SK-N-SH treated with all-trans-retinoic acid at 6 μM for 48 hours (cell line): ENCODE results near the gene SMARCE1.

Experiments
- ATAC-seq: fragments of 200-7000 bp; cut with Tn5 transposase; 3 replicates; pipeline ENCODE4 v1.9.1; 2020; ENCODE audit warnings: mild to moderate bottlenecking, moderate library complexity
- ARNTL ChIP-seq: fragments of 450-650 bp; formaldehyde crosslinking; IDR thresholded peaks from 2 replicates; pipeline ENCODE4 v1.5.0; 2020; ENCODE audit warnings: low read depth, mild to moderate bottlenecking, moderate library complexity, borderline replicate concordance
- BACH2 ChIP-seq: fragments of 250-450 bp; sonication (Bioruptor Pico); IDR thresholded peaks from 2 replicates; pipeline ENCODE4 v1.9.0; 2021; ENCODE audit warnings: mild to moderate bottlenecking, borderline replicate concordance
- CSDC2 ChIP-seq: fragments of 250-450 bp; sonication (Bioruptor Pico); IDR thresholded peaks from 2 replicates; pipeline ENCODE4 v1.5.0; 2020; ENCODE audit warnings: mild to moderate bottlenecking, moderate library complexity
- CSRNP3 ChIP-seq: fragments of 250-450 bp; sonication (Bioruptor Pico); IDR thresholded peaks from 2 replicates; pipeline ENCODE4 v1.5.1; 2021; ENCODE audit warnings: mild to moderate bottlenecking, moderate library complexity
- ESRRG ChIP-seq: fragments of 250-450 bp; sonication (Bioruptor Pico); IDR thresholded peaks from 2 replicates; pipeline ENCODE4 v1.6.1; 2021; ENCODE audit warnings: mild to moderate bottlenecking
- GLIS3 ChIP-seq: fragments of 250-450 bp; sonication (Bioruptor Pico); IDR thresholded peaks from 2 replicates; pipeline ENCODE4 v1.5.0; 2020; ENCODE audit warnings: mild to moderate bottlenecking, moderate library complexity
- ISL1 ChIP-seq: fragments of 250-450 bp; sonication (Bioruptor Pico); IDR thresholded peaks from 2 replicates; pipeline ENCODE4 v2.1.2; 2022; ENCODE audit warnings: mild to moderate bottlenecking, moderate library complexity
- OSR1 ChIP-seq: fragments of 250-450 bp; sonication (Bioruptor Pico); IDR thresholded peaks from 2 replicates; pipeline ENCODE4 v1.8.0; 2022; ENCODE audit warnings: moderate library complexity, mild to moderate bottlenecking, inconsistent platforms
- POU6F1 ChIP-seq: fragments of 250-450 bp; sonication (Bioruptor Pico); IDR thresholded peaks from 2 replicates; pipeline ENCODE4 v1.8.0; 2021; ENCODE audit warnings: low read depth, mild to moderate bottlenecking, moderate library complexity, borderline replicate concordance
- PPARA ChIP-seq: fragments of 250-450 bp; sonication (Bioruptor Pico); IDR thresholded peaks from 2 replicates; pipeline ENCODE4 v1.5.0; 2020; ENCODE audit warnings: mild to moderate bottlenecking, borderline replicate concordance
- RARB ChIP-seq: fragments of 250-450 bp; sonication (Bioruptor Pico); IDR thresholded peaks from 2 replicates; pipeline ENCODE4 v1.8.0; 2021; ENCODE audit warnings: mild to moderate bottlenecking, moderate library complexity
- SNAI2 ChIP-seq: fragments of 250-450 bp; sonication (Bioruptor Pico); IDR thresholded peaks from 2 replicates; pipeline ENCODE4 v1.5.0; 2020; ENCODE audit warnings: mild to moderate bottlenecking, moderate library complexity
- TCF4 ChIP-seq: fragments of 250-450 bp; sonication (Bioruptor Pico); IDR thresholded peaks from 2 replicates; pipeline ENCODE4 v1.8.0; 2021; ENCODE audit warnings: mild to moderate bottlenecking, moderate library complexity, borderline replicate concordance
- TOX ChIP-seq: fragments of 250-450 bp; sonication (Bioruptor Pico); IDR thresholded peaks from 2 replicates; pipeline ENCODE4 v1.8.0; 2021; ENCODE audit warnings: mild to moderate bottlenecking, moderate library complexity, borderline replicate concordance
- ZC3H10 ChIP-seq: fragments of 250-450 bp; sonication (Bioruptor Pico); IDR thresholded peaks from 2 replicates; pipeline ENCODE4 v1.5.1; 2021; ENCODE audit warnings: mild to moderate bottlenecking, moderate library complexity
- ZFP3 ChIP-seq: fragments of 250-450 bp; sonication (Bioruptor Pico); IDR thresholded peaks from 2 replicates; pipeline ENCODE4 v1.5.0; 2020; ENCODE audit warnings: mild to moderate bottlenecking, moderate library complexity
- ZNF565 ChIP-seq: fragments of 450-650 bp; formaldehyde crosslinking; conservative IDR thresholded peaks from 2 replicates; pipeline ENCODE4 v1.5.0; 2020; ENCODE audit warnings: low read depth, mild to moderate bottlenecking, moderate library complexity
- ZNF70 ChIP-seq: fragments of 450-650 bp; formaldehyde crosslinking; IDR thresholded peaks from 2 replicates; pipeline ENCODE4 v1.5.0; 2020; ENCODE audit warnings: mild to moderate bottlenecking, moderate library complexity
- ZNF8 ChIP-seq: fragments of 450-650 bp; formaldehyde crosslinking; IDR thresholded peaks from 2 replicates; pipeline ENCODE4 v1.5.0; 2020; ENCODE audit warnings: mild to moderate bottlenecking, moderate library complexity
- TF ChIP-seq, protein P1 (sequence below): fragments of 250-450 bp; sonication (Bioruptor Pico); IDR thresholded peaks from 2 replicates; pipeline ENCODE4 v1.5.1; 2020; ENCODE audit warnings: low read depth, mild to moderate bottlenecking, moderate library complexity
- TF ChIP-seq, protein P2 (sequence below): fragments of 250-450 bp; sonication (Bioruptor Pico); IDR thresholded peaks from 2 replicates; pipeline ENCODE4 v1.8.0; 2020; ENCODE audit warnings: mild to moderate bottlenecking, moderate library complexity, borderline replicate concordance

The SMARCE1 gene

GRCh38 chr17:40606548-40607353, 40.9 kb downstream of the SMARCE1 start:
- TF ChIP-seq, protein P1, sequence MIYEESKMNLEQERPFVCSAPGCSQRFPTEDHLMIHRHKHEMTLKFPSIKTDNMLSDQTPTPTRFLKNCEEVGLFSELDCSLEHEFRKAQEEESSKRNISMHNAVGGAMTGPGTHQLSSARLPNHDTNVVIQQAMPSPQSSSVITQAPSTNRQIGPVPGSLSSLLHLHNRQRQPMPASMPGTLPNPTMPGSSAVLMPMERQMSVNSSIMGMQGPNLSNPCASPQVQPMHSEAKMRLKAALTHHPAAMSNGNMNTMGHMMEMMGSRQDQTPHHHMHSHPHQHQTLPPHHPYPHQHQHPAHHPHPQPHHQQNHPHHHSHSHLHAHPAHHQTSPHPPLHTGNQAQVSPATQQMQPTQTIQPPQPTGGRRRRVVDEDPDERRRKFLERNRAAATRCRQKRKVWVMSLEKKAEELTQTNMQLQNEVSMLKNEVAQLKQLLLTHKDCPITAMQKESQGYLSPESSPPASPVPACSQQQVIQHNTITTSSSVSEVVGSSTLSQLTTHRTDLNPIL (CRISPR knock-in tag), result no peak
- TF ChIP-seq PPARA (CRISPR knock-in tag) (no peak), SNAI2 (CRISPR knock-in tag) (no peak), ISL1 (CRISPR knock-in tag) (no peak), TCF4 (CRISPR knock-in tag) (no peak), ARNTL (no peak)
- TF ChIP-seq, protein P2, sequence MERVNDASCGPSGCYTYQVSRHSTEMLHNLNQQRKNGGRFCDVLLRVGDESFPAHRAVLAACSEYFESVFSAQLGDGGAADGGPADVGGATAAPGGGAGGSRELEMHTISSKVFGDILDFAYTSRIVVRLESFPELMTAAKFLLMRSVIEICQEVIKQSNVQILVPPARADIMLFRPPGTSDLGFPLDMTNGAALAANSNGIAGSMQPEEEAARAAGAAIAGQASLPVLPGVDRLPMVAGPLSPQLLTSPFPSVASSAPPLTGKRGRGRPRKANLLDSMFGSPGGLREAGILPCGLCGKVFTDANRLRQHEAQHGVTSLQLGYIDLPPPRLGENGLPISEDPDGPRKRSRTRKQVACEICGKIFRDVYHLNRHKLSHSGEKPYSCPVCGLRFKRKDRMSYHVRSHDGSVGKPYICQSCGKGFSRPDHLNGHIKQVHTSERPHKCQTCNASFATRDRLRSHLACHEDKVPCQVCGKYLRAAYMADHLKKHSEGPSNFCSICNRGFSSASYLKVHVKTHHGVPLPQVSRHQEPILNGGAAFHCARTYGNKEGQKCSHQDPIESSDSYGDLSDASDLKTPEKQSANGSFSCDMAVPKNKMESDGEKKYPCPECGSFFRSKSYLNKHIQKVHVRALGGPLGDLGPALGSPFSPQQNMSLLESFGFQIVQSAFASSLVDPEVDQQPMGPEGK (CRISPR knock-in tag), result no peak
- no peak for ATAC-seq

- ATAC-seq, result no peak
- TF ChIP-seq ISL1 (CRISPR knock-in tag) (no peak), BACH2 (CRISPR knock-in tag) (no peak), SNAI2 (CRISPR knock-in tag) (no peak), TOX (no peak), RARB (CRISPR knock-in tag) (no peak), CSRNP3 (CRISPR knock-in tag) (no peak), ZC3H10 (no peak), GLIS3 (no peak), POU6F1 (no peak), ZNF8 (CRISPR knock-in tag) (no peak), PPARA (CRISPR knock-in tag) (no peak), OSR1 (CRISPR knock-in tag) (no peak), ZNF565 (no peak)
Measured at GRCh38 chr17:40605306-40605705, 42.3 kb downstream of the SMARCE1 start.

- no peak for TF ChIP-seq ZNF565
- TF ChIP-seq ZNF70 (CRISPR knock-in tag), result no peak
- TF ChIP-seq RARB (CRISPR knock-in tag), result no peak
- TF ChIP-seq CSDC2 (CRISPR knock-in tag), result no peak
- no peak for TF ChIP-seq ESRRG
- no peak for TF ChIP-seq TCF4 (CRISPR knock-in tag)
- TF ChIP-seq ZNF8 (CRISPR knock-in tag), result no peak
- no peak for TF ChIP-seq CSRNP3 (CRISPR knock-in tag)
- TF ChIP-seq ZFP3 (CRISPR knock-in tag), result no peak
- no peak for TF ChIP-seq BACH2 (CRISPR knock-in tag)
- TF ChIP-seq, all 23 proteins: peak for 0
- ATAC-seq, result no peak
Measured at GRCh38 chr17:40604327-40605080, 43.1 kb downstream of the SMARCE1 start.
